ENCODE results near the gene TBC1D2B. TPM values are rescaled to one million over a fixed set of nuclear protein-coding genes. Genes with fewer than 3 reads are reported as not detected.

Gene TBC1D2B
- polyA plus RNA-seq: 17.7 to 27.0 TPM (median 26.1 TPM) in 3 replicates
- polyA plus RNA-seq (2011; ENCODE audit: low read depth): 10.8 TPM
- 11.9 and 13.8 TPM in 2 replicates for polyA plus RNA-seq (2011; cell fraction: cytosol; rRNA removed)
- polyA plus RNA-seq (2011; cell fraction: nucleus; rRNA removed): 56.7 and 64.2 TPM in 2 replicates
- polyA plus RNA-seq (2012; ENCODE audit: low replicate concordance): 13.9 and 16.2 TPM in 2 replicates
- 29.3 to 31.1 TPM (median 30.8 TPM) in 3 replicates for polyA minus RNA-seq
- 14.4 TPM for polyA minus RNA-seq (2011; cell fraction: cytosol; rRNA and poly(A)+ RNA removed)
- polyA minus RNA-seq (2011; cell fraction: nucleus; rRNA and poly(A)+ RNA removed): 26.8 and 43.9 TPM in 2 replicates

GRCh38 chr15:78077053-78077870 is at the start of gene TBC1D2B:
TBC1D2B (minus strand) TSS chr15:78077711; CDS start chr15:78077652, 59 bp downstream.
- H3K36me3 ChIP-seq (ENCODE audit: control insufficient read depth in 2 of 2, extremely low read depth in 1 of 2, insufficient read depth in 2 of 2, low read length in 2 of 2): no peaks in the 10 kb centered on the region
- peak within 1 kb of the TSS; percentile 79 for H3K9ac ChIP-seq (ENCODE audit: control insufficient read depth, extremely low read depth, insufficient read depth, low read length)
- FAIRE-seq: no peak
- peaks cover 42% of the 10 kb centered on the region for H3K79me2 ChIP-seq (ENCODE audit: control insufficient read depth, insufficient read depth, low read length)
- no peak for DNase-seq (ENCODE audit: low read depth, low spot score)
- H3K9me3 ChIP-seq (ENCODE audit: control insufficient read depth, low read depth, low read length): no peaks in the 10 kb centered on the region
- TF ChIP-seq EZH2 (IDR thresholded peaks at IDR 0.05; ENCODE audit: low read length) (no peak), CTCF (optimal IDR thresholded peaks at IDR 0.05 in 1 of 3, IDR thresholded peaks at IDR 0.05 in 1 of 3, conservative IDR thresholded peaks at IDR 0.05 in 1 of 3; ENCODE audit: extremely low read depth in 1 of 3, insufficient read depth in 2 of 3, low read length in 3 of 3) (peak in 1 of 3 experiments; percentile 25)
- dilution Hi-C loops (cut with MboI; ENCODE audit: extremely low pct_ligation_motif_present, low sequenced_read_pairs): no loop called here
- peaks cover 2% of the 10 kb centered on the region for H3K9me1 ChIP-seq (ENCODE audit: control insufficient read depth, extremely low read depth, insufficient read depth, low read length)
- peak within 1 kb of the TSS; percentile 68 to 97 (median 89) for H3K4me3 ChIP-seq (ENCODE audit: control insufficient read depth in 2 of 3, extremely low read depth in 1 of 3, insufficient read depth in 2 of 3, low read depth in 1 of 3, low read length in 3 of 3)
- H4K20me1 ChIP-seq (ENCODE audit: control insufficient read depth, extremely low read depth, insufficient read depth, low read length): no peaks in the 10 kb centered on the region
- peak within 1 kb of the TSS; percentile 96 for H3K4me2 ChIP-seq (ENCODE audit: control insufficient read depth, extremely low read depth, insufficient read depth, low read depth, low read length)
- H3K27me3 ChIP-seq (ENCODE audit: control insufficient read depth, extremely low read depth, insufficient read depth, low read length): no peaks in the 10 kb centered on the region
- H2AFZ ChIP-seq (ENCODE audit: control insufficient read depth, low read length): peak within 1 kb of the TSS; percentile 90
- peaks cover 18% of the 10 kb centered on the region for H3K4me1 ChIP-seq (ENCODE audit: control insufficient read depth, extremely low read depth, insufficient read depth, low read length)
- peak within 1 kb of the TSS; percentile 40 for H3K27ac ChIP-seq (ENCODE audit: control insufficient read depth, insufficient read depth, low read length)

- H3K4me1 ChIP-seq (ENCODE audit: control insufficient read depth, extremely low read depth, insufficient read depth, low read length): no peaks in the 10 kb centered on the region
- no peak overlapping the region for H3K4me3 ChIP-seq (ENCODE audit: control insufficient read depth in 2 of 3, extremely low read depth in 1 of 3, insufficient read depth in 2 of 3, low read depth in 1 of 3, low read length in 3 of 3)
- dilution Hi-C loops (cut with MboI; ENCODE audit: extremely low pct_ligation_motif_present, low sequenced_read_pairs): no loop called here
- TF ChIP-seq CTCF (optimal IDR thresholded peaks at IDR 0.05 in 1 of 3, IDR thresholded peaks at IDR 0.05 in 1 of 3, conservative IDR thresholded peaks at IDR 0.05 in 1 of 3; ENCODE audit: extremely low read depth in 1 of 3, insufficient read depth in 2 of 3, low read length in 3 of 3) (no peak), EZH2 (IDR thresholded peaks at IDR 0.05; ENCODE audit: low read length) (no peak)
- no peak for DNase-seq (ENCODE audit: low read depth, low spot score)
- no peaks in the 10 kb centered on the region for H4K20me1 ChIP-seq (ENCODE audit: control insufficient read depth, extremely low read depth, insufficient read depth, low read length)
- H3K27me3 ChIP-seq (ENCODE audit: control insufficient read depth, extremely low read depth, insufficient read depth, low read length): no peaks in the 10 kb centered on the region
- no peak overlapping the region for H3K9ac ChIP-seq (ENCODE audit: control insufficient read depth, extremely low read depth, insufficient read depth, low read length)
- H3K36me3 ChIP-seq (ENCODE audit: control insufficient read depth in 2 of 2, extremely low read depth in 1 of 2, insufficient read depth in 2 of 2, low read length in 2 of 2): no peaks in the 10 kb centered on the region
- H3K4me2 ChIP-seq (ENCODE audit: control insufficient read depth, extremely low read depth, insufficient read depth, low read depth, low read length): no peak overlapping the region
- no peaks in the 10 kb centered on the region for H3K79me2 ChIP-seq (ENCODE audit: control insufficient read depth, insufficient read depth, low read length)
- no peak for FAIRE-seq
- no peak overlapping the region for H3K27ac ChIP-seq (ENCODE audit: control insufficient read depth, insufficient read depth, low read length)
- no peak overlapping the region for H2AFZ ChIP-seq (ENCODE audit: control insufficient read depth, low read length)
- no peaks in the 10 kb centered on the region for H3K9me1 ChIP-seq (ENCODE audit: control insufficient read depth, extremely low read depth, insufficient read depth, low read length)
- H3K9me3 ChIP-seq (ENCODE audit: control insufficient read depth, low read depth, low read length): no peaks in the 10 kb centered on the region
These were observed 47.8 kb upstream of the TBC1D2B start for GRCh38 chr15:78125267-78125666.

Data from keratinocyte (primary cell).